ENCODE results near the gene GLTPD2. TPM values are rescaled to one million over a fixed set of nuclear protein-coding genes. Genes with fewer than 3 reads are reported as not detected.

The GLTPD2 gene
- total RNA-seq, 1 experiment from 2014 or later: not detected

- CTCF ChIA-PET: no interaction called here
- BruUV-seq (replicated peaks): no TSS peak
- Histone ChIP-seq H3K4me3 (replicated peaks in 1 of 2; ENCODE audit: low read depth in 1 of 2, low read length in 2 of 2) (no peak overlapping the region), H3K27me3 (ENCODE audit: insufficient read depth, low read length) (no peaks in the 10 kb centered on the region), H3K9me3 (ENCODE audit: control insufficient read depth in 1 of 2, insufficient read depth in 1 of 2, low read depth in 1 of 2, low read length in 2 of 2) (no peaks in the 10 kb centered on the region), H3K27ac (ENCODE audit: low read depth, low read length) (no peak overlapping the region), H2AFZ (ENCODE audit: low read depth, low read length, poor library complexity, severe bottlenecking) (no peak overlapping the region), H3K4me1 (ENCODE audit: control insufficient read depth in 1 of 2, insufficient read depth in 2 of 2, low read length in 2 of 2) (peaks cover 0 to 9% of the 10 kb centered on the region in 2 experiments; a peak in 2 of 4 replicates), H3K79me2 (ENCODE audit: insufficient read depth, low read length) (no peaks in the 10 kb centered on the region), H3K4me2 (ENCODE audit: low read length) (no peak overlapping the region), H3K9ac (ENCODE audit: low read length) (no peak overlapping the region), H3K36me3 (ENCODE audit: control insufficient read depth in 1 of 2, insufficient read depth in 2 of 2, low read length in 2 of 2) (no peaks in the 10 kb centered on the region), H4K20me1 (ENCODE audit: insufficient read depth) (no peaks in the 10 kb centered on the region), H3K9me2 (ENCODE audit: insufficient read depth) (no peaks in the 10 kb centered on the region)
- POLR2A ChIA-PET: no interaction called here
- DNase-seq (ENCODE audit: low read depth, low spot score) (no peak), ATAC-seq (no peak)
- intact Hi-C loops (cut with micrococcal nuclease): no loop called here
- no peak for TF ChIP-seq ATF3 (IDR thresholded peaks at IDR 0.05)
- no peak for TF ChIP-seq FOSL1 (IDR thresholded peaks at IDR 0.05; ENCODE audit: low read depth)
- TF ChIP-seq POLR2A (IDR thresholded peaks at IDR 0.05; ENCODE audit: borderline replicate concordance, extremely low read depth, insufficient read depth, insufficient read length): no peak
- no peak for TF ChIP-seq SP1 (IDR thresholded peaks at IDR 0.05; ENCODE audit: low read depth)
- TF ChIP-seq, protein P1, sequence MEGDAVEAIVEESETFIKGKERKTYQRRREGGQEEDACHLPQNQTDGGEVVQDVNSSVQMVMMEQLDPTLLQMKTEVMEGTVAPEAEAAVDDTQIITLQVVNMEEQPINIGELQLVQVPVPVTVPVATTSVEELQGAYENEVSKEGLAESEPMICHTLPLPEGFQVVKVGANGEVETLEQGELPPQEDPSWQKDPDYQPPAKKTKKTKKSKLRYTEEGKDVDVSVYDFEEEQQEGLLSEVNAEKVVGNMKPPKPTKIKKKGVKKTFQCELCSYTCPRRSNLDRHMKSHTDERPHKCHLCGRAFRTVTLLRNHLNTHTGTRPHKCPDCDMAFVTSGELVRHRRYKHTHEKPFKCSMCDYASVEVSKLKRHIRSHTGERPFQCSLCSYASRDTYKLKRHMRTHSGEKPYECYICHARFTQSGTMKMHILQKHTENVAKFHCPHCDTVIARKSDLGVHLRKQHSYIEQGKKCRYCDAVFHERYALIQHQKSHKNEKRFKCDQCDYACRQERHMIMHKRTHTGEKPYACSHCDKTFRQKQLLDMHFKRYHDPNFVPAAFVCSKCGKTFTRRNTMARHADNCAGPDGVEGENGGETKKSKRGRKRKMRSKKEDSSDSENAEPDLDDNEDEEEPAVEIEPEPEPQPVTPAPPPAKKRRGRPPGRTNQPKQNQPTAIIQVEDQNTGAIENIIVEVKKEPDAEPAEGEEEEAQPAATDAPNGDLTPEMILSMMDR (IDR thresholded peaks at IDR 0.05 in 2 of 3, conservative IDR thresholded peaks at IDR 0.05 in 1 of 3; ENCODE audit: borderline replicate concordance in 1 of 3, insufficient read depth in 1 of 3, low read depth in 2 of 3, low read length in 2 of 3): no peak
- TF ChIP-seq SRF (IDR thresholded peaks at IDR 0.05; ENCODE audit: low read depth): no peak
- TF ChIP-seq, protein P2, sequence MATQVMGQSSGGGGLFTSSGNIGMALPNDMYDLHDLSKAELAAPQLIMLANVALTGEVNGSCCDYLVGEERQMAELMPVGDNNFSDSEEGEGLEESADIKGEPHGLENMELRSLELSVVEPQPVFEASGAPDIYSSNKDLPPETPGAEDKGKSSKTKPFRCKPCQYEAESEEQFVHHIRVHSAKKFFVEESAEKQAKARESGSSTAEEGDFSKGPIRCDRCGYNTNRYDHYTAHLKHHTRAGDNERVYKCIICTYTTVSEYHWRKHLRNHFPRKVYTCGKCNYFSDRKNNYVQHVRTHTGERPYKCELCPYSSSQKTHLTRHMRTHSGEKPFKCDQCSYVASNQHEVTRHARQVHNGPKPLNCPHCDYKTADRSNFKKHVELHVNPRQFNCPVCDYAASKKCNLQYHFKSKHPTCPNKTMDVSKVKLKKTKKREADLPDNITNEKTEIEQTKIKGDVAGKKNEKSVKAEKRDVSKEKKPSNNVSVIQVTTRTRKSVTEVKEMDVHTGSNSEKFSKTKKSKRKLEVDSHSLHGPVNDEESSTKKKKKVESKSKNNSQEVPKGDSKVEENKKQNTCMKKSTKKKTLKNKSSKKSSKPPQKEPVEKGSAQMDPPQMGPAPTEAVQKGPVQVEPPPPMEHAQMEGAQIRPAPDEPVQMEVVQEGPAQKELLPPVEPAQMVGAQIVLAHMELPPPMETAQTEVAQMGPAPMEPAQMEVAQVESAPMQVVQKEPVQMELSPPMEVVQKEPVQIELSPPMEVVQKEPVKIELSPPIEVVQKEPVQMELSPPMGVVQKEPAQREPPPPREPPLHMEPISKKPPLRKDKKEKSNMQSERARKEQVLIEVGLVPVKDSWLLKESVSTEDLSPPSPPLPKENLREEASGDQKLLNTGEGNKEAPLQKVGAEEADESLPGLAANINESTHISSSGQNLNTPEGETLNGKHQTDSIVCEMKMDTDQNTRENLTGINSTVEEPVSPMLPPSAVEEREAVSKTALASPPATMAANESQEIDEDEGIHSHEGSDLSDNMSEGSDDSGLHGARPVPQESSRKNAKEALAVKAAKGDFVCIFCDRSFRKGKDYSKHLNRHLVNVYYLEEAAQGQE (IDR thresholded peaks at IDR 0.05; ENCODE audit: low read depth): no peak
- no peak for TF ChIP-seq CEBPB (IDR thresholded peaks at IDR 0.05; ENCODE audit: low read depth)
- TF ChIP-seq EZH2 (IDR thresholded peaks at IDR 0.05): no peak
- TF ChIP-seq YY1 (IDR thresholded peaks at IDR 0.05; ENCODE audit: extremely low read depth, insufficient replicate concordance, low read depth, low read length): no peak
- TF ChIP-seq CBX3 (IDR thresholded peaks at IDR 0.05; ENCODE audit: low read depth): no peak
- TF ChIP-seq JUND (IDR thresholded peaks at IDR 0.05): no peak
- TF ChIP-seq, protein P3, sequence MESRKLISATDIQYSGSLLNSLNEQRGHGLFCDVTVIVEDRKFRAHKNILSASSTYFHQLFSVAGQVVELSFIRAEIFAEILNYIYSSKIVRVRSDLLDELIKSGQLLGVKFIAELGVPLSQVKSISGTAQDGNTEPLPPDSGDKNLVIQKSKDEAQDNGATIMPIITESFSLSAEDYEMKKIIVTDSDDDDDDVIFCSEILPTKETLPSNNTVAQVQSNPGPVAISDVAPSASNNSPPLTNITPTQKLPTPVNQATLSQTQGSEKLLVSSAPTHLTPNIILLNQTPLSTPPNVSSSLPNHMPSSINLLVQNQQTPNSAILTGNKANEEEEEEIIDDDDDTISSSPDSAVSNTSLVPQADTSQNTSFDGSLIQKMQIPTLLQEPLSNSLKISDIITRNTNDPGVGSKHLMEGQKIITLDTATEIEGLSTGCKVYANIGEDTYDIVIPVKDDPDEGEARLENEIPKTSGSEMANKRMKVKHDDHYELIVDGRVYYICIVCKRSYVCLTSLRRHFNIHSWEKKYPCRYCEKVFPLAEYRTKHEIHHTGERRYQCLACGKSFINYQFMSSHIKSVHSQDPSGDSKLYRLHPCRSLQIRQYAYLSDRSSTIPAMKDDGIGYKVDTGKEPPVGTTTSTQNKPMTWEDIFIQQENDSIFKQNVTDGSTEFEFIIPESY (IDR thresholded peaks at IDR 0.05; ENCODE audit: extremely low read depth, insufficient replicate concordance, low read length): no peak
- RAD21 ChIA-PET (ENCODE audit: low non-redundant PET in 1 of 2, low total read pairs in 2 of 2, uncharacterized antibody in 2 of 2, unreplicated experiment in 2 of 2): no interaction called here
Observed at GRCh38 chr17:4766201-4766600, 22.6 kb upstream of the GLTPD2 start.

Data from HCT116 (cell line).